Hematopoietic multipotent progenitor cell treated with erythropoietin and hydrocortisone succinate and interleukin-3 and kit ligand, for 17 days (in vitro differentiated cells): ENCODE results near the gene ST7.

Experiments
- DNase-seq: peaks from one replicate; pipeline ENCODE4 v3.0.0-alpha.2; 2015; ENCODE audit warnings: low spot score

ST7 gene

DNA sequence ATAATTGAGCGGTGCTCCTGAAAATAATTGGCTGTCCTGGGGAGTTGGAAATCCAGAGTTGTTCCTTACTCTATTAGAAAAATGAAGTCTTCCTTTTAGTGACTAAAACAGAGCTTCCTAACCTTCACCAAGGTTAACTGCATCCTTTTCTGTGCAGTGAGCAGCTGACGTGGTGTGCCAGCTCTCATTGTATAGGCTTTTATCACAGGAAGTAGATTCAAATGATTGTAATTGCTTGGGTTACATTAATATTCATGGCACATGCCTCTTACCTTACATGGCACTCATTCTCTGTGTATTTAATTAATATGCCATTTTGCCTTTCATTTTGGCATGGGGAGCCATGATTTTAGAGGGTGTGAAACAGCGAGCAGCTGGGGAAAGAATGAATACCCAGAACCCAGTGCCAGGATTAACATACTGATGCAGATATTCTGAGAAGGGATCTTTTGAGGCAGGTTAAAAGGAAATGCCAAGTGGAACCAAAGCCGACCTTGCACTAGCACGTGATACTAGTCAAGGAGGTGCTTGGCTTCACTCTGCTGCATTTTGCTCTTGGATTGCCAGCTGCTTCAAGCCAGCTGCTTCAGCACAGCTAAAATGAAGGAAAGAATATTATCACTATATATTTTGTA, 115.3 kb downstream of the ST7 start:
- DNase-seq = no peak

DNA sequence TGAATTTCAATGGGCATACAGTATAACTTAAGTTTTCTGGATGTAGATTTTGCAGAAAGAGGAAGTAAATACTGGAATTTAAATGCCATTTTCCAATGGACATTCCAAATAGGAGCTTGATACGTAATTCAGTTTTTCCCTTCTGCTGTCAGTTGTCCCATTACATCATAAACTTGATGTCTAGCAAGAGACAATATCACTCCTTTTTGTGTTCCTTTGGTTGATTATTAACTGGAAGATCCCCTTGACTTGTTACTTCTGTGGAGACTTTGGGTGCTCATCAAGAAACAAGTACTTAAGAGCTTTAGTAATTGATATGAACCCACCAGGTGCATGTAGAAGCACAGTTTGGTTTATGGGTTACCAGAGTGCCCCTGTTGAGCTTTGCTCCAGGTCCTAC, 116.1 kb downstream of the ST7 start:
- DNase-seq = no peak

DNA sequence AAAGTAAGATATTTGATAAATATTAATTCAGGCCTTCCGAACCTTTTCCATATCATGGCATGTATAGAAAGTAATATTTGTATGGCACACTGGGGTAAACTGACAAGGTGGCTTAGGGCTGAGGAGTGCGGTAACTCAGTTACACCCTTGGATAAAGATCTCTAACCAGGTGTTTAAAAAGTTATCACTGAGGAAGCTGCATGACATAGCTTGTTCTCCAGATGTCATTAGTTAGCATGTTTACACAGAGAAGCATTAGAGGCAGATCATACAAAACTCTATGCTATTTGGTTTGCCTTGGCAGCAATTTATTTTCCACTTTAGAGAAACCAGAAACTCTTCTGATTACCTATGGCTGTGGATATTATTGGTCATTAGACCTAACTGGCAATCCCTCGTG, 118.2 kb downstream of the ST7 start:
- peak; percentile 27 for DNase-seq

DNA sequence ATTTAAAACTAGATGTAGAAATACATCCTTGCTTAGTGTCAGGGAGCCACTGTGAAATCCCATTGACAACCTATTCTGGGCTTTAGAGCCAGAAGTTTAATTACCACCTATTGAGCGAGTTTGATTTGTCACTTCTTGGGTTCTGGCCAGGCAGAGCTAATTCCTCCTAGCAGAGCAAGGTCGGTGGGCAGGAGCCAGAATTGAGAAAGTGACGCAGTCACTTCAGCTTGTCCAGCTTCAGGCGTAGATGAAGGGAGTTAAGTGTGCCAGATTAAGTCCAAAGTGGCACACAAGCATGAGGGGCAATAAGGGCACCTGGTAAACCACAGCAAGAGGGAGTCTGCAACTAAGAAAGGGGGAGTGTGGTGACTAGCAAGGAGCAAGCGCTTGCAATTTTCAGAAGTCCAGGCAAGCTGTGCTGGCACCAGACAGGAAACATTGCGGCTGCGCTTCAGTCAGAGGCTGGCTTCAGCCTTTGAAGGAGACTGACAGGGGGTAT, 119.4 kb downstream of the ST7 start:
- peak; percentile 32 for DNase-seq

DNA sequence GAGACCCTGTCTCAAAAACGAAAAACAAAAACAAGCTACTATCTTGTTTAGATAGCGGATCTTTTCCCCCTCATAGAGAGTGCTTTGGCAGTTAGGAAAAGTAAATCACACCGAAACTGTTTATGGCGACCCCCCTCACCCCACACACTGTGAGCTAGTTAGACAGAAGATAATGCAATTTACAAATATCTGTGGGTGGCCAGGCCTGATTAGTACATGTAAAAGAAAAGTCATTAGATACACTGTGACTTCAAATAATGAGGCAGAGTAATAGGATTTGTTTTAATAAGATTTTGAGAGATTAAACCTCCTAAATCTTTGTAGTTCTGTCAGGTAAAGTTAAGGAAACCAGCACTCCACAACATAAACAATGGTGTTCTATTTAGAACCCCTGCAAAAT, 121.1 kb downstream of the ST7 start:
- no peak for DNase-seq

DNA sequence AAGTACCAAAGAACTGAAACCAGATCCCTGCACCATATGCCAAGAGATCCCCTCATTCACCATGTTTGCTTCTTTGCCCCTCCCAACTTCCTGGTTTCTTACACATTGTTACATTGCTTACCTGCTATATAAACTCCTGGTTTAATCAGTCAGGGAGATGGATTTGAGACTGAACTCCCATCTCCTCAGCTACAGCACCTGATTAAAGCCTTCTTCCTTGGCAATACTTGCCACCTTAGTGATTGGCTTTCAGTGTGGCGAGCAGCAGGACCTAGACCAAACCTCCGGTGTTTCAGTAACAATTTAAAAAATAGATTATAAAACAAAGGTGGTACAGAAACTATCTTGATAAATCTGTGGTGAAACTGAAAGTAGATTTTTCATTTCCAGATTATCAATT, 122.6 kb downstream of the ST7 start:
- no peak for DNase-seq

DNA sequence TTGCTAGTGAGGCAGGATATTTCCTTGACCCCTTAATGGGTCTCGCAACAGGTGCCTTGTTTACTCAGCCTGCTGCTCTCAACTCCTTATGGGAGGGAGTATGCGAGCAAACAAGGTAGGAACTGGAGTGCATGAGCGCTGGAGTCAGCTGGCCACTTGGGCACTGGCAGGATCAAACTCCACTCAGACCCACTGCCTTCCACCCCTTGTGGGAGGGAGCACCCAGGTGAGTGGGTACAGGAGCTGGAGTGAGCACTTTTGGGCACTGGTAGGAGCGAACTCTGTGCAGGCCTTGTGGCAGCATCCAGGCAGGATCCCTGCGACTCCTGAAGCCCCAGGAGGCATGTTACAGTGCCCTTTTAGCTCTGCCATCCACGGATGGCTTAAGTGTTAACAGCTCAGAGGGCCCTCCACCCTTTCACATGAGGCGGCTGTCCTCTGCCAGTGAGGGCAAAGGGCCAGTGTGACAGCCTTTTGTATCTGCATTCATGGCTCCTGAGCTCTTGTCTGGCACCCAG, 123.2 kb downstream of the ST7 start:
- DNase-seq = no peak

DNA sequence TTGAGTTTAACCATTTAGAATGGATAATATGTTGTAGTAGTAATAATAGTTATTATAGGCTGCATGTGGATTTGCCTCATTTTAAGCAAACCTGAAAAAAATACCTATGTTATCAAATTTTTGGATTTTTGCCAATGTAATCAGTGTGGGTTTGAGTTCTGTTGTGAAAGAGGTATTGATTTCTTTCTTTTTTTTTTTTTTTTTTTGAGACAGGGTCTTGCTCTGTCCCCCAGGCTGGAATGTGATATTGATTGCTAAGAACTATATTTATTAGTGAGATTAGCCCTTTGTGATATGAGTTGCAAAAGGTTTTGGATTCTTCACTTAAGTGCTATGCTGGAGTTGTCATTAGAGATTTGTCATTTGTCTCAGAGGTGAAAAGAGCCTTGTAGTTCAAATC, 124.4 kb downstream of the ST7 start:
- no peak for DNase-seq

DNA sequence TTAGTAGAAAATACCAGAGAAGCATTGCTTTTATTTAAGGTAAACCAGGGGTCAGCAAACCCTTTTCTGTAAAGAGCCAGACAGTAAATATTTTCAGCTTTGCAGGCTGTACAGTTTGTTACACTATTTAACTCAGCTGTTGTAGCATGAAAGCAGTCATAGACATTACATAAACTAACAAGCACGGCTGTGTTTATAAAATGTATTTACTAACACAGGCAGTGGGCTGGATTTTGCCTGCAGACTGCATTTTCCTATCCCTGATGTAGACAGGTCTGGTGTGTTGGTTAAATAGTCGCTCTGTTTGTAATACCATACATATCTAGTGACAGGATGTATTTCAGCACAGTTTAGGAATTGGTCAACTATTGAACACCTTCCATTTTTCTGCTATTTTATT, 129.3 kb downstream of the ST7 start:
- no peak for DNase-seq

DNA sequence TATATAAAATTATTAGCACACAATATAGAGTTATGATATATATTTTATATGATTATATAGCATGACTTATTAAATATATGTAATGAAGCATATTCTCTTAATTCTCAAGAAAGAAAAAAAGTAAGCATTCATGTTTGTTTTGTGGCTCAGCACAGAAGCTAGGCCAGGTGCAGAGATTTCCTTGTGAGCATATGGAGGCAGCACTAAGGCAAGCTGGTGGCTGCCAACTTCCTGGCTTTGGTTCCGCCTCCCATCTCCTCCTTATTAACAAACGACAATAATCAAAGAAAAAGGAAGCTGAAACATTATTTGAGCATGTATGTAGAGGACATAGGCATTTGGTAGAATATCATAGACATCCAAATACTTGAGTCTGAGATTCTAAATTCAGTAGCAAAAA, 130.3 kb downstream of the ST7 start:
- DNase-seq = no peak

DNA sequence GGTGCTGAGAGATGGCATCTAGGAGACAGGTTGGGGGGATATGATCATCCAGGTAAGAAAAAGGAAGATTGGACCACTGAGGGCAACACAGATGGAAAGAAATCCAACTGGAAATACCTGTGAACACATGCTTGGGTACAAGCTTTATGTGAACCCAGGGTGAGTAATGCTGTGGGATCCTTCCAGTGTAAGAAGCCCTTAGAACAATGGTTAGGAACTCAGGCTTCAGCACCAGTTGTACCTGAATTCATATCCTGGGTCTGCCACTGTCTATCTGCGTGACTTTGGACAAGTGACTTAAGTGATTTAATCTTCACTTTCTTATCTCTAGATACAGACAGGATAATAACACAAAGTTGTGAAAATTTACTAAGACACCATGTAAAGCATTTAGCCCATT, 131.0 kb downstream of the ST7 start:
- no peak for DNase-seq

DNA sequence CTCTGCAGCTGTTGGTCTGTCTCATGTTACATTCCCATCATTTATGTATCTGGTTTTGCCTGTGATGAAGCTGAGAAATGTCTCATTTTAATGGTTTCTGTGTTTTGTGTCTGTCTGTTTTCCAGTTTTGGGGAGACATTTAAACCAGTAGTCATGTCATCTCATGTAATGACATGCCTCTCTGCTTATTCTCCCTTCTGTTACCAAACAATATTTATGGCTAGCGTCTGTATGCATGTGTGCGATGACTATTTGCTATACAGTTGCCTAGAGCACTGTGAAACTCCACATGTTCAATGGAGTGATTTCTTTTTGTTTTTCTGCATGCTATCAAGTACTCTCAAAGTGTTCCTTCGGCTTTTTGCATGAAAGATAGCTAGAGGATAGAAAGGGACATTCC, 132.0 kb downstream of the ST7 start:
- no peak for DNase-seq

DNA sequence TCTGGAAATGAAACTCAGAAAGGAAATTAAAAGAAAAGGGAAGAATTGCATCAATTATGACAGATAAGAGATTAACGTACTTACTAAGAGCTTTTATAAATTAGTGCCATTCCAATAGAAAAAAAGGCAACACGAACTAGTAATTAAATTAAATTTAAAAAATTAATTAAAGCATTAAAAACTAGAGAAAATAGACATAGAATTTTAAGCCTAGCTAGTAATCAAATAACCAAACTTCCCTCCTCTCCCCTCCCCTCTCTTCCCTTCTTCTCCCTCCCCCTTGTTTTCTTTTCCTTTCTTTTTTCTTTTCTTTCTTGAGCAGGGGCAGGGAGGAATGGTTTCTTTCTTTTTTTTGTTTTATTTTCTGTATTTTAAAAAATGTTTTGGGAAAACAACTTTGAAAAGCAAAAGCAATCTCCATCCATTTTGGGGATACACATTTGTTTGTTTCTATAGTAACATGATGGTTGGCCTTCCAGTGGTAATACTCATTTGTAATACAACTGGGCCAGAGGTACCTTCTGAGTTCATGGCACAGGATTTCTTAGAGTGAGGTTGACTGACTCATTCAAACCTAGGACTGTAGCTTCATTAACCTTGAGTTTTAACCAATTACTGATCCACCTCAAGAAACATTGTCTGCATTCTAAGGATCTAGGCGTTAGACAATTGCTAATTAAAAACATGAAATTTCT, 132.6 kb downstream of the ST7 start:
- DNase-seq = no peak

DNA sequence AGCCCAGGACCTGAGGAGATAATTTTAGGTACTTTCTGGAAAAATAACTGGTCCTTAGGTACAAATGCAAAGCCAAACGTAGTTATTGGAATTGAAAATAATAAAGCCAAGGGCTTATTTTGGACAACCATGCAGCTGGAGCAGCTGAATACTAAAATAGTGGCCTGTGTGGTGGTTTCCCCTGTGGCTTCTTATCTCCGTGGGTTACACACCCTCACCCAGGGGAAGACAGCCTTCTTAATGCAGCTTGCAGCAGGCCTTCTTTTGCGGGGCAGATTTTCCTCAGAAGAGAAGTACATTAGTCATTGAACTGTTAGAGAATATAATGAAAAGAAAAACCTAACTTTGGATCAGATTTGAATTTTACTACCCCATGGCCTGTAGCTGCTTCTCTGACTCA, 133.5 kb downstream of the ST7 start:
- peak; percentile 30 for DNase-seq

DNA sequence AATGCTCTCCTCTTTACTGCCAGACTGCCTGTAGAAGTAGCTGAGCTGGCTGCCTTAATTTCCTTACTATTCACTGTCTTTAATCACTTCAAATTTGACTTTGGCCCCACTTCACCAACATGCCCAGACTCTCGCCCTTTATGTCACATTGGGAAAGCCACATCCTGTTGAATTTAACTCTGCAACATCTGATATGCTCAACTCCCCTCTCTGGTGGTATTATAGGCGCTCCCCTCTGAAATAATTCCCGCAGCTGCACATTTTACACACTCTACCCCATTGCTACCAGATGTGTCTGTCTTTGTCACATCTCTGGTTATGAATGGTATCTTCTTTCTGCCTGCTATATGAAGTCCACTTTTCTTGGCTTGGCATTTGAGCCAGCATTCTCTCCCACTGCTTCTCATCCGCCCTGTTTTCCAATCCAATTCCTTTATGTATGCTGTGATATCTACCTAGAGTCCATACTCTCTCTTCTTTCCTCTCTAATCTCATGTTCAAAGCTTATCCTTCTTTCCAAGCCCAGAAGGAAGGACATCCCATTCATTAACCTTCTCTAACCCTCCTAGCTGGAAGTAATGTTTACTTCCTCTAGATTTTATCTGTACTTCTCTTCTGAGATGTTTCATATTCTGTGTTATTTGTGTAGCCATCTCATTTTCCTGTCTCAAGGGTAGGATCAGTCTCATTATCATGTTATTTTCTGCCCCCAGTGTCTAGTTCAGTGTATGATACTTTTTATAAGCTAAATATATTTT, 134.5 kb downstream of the ST7 start:
- no peak for DNase-seq

DNA sequence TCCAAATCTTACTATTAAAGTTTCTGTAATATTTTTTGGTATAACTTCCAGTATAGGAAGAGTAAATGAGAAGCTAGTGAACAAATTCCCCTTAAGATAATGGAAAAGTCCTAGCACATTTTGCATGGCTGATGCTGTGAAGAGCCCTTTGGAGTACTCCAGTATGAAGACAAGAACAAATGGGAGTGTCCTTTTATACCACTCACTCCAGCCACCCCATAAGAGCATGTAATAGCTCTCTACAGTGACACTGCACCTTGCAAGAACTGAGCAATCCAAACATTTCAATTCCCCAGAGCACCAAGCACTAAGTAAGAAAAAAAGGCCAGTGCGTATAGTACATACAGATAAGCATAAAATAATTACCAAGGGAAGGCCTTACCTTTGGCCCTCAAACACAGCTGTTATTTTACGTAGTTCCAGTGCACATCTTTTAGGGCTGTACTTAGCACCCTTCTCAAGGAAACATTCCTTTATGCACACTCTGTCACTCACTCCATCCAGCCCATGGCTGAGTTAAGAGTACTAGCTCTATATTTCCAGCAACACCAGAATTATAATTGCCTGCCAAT, 135.4 kb downstream of the ST7 start:
- no peak for DNase-seq

DNA sequence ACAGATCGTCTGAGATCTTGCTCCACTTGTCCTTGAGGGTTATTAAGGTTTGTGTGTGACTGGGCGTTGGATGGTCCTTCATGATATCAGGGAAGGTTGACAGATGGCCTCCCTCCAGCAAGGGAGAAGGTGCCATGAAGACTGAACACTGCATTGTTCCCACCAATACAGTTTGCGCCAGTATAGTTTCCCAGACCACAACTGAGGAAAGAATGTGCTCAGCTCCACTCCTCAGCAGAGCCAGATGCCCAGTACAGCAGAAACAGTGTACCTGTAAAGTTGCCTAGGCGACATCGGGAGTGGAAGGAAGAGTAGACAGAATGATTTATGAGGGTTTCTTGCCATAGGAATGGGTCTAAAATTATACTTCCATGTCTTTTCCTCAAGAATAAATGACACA, 137.5 kb downstream of the ST7 start:
- no peak for DNase-seq

DNA sequence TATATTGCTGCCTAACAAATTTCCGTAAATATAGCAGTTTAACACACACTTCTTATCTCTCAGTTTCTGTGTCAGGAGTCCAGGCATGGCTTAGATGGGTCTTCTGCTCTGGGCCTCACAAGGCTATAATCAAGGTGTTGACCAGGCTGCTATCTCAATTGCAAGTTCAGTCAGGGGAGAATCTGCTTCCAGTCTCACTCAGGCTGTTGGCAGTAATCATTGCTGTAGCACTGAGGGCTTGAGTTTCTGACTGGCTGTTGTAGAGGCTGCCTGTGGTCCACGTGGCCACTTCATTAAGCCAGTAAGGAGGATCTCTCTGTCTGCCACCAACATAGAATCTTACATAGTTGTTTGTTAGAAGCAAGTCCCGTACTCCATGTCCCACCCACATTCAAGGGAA, 138.4 kb downstream of the ST7 start:
- no peak for DNase-seq

DNA sequence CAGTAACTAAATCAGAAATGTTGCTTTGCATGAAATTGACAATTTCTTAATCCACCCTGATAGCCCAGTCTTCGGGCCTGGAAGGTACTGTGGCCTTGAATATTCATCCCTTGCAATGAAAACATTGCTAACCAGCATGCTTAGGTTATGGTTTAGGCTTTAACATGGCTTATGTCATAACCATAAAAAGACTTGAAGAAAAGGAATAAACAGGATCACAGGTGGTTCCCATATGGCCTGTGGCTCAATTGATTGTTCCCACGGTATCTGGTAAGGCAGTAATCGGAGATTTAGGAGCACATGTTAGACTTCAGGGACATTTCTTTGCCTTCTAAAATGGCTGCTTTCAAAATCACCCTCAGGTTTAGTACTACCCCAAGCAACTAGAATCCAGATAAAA, 139.5 kb downstream of the ST7 start:
- no peak for DNase-seq

DNA sequence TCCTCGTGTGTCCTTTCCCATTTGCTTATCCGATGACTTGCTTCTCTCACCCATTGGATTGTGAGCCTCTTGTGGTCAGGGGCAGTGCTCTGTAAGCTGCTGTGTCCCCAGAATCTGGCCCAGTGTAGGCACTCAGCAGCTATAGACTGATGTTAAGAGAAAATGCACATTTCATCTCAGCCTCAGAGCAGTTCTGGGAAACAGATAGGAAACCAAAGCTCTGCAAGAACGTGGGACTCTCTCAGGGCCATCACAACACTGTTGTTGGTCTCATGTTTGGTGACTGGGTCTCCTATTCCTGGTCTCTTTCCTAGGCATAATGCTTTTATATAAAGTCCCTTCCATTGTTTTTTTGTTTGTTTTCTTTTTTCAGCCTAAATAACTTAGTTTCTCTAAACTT, 141.2 kb downstream of the ST7 start:
- no peak for DNase-seq

DNA sequence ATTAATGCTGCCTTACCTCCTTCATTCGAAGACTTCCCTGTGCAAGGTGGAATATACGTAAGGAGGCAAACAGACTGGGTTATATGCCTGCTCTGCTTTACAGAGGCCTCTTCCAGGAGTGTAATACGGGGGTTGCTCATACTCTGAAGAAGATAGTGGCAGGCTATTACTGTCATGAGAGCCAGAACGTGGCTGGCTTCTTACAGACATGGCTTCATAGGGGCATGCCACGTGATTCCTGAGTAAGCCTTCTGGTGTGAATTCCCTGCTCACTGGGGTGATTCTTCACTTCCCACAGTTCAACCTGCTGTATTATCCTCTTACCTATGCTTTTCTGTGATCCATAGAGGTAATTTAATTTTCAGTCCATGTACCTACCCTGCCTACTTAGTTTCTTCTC, 141.8 kb downstream of the ST7 start:
- no peak for DNase-seq

DNA sequence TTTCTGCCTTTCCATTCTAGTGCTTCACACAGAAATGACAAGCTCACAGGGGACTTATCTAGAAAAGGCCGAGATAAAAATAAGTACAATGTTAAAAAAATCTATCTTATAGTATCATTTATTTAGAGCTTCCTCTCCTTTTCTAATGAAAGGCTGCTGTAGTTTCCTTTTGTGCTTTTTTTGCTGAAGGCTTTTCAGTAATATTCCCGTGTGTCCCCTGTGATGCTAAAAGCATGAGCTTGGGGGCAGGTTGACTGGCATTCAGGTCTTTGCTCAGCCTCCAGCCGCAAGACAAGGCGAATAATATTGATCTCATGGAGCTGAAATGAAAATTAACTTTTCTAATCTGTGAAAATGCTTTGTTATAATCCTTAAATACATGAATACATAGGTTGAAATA, 143.0 kb downstream of the ST7 start:
- DNase-seq = no peak

DNA sequence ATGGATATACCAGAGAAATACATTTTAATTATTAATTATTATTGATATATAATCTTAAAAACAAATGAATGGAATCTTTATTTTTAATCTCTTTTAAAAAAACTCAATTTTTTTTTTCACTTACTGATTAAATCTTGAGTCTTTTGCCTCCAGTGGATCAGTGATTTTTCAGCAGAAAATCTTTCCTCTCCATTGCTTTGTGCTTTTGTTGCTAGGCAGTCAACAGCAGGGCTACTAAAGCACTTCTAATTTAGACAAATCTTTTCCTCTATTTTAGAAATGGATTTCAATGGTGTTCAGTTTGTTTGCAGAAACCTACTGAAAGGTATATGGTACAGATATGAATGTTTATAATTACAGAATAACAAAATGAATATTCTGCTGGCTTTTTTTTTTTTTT, 143.6 kb downstream of the ST7 start:
- no peak for DNase-seq
